ENCODE results near the gene GAS7. TPM values are rescaled to one million over a fixed set of nuclear protein-coding genes. Genes with fewer than 3 reads are reported as not detected.
A peak's percentile ranks its signal among the peaks of the same experiment; 100 is the strongest.

GAS7 gene
- total RNA-seq, 2 experiments from 2014 or later, result 0.27 to 0.44 TPM

DNA sequence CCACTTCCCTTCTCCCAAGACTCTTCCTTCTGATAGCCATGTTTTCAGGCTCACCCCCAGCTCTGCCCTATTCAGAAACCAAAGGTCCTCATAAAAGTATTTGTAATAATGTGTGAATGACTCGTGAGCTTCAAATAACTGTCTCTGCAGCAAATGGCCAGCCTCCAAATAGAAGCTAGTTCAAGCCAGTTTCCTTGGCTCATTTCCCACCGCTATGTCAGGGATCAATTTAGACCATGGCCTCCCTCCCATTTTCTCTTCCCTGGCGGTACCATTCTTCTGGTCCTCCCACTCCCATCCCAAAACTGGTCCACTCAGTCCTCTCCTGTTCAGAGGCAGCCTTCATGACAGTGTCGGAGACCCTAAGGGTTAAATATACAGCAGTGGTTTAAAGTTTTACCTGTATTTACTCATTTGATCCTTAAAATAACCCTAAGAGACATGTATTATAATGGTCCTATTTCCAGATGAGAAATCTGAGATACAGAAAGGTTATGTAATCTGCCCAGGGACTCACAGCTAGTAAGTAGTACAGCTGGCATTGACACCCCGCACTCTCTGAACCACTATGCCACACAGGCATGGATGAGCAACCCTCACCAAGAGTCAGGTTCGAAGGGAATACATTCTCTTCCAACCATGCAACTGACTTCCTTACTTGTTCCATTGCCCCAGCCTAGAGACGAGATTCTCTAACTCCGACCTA lies 42.9 kb downstream of the GAS7 start:
- H3K4me3 Mint-ChIP-seq, result no peak overlapping the region
- no peak for DNase-seq
- ChIA-PET POLR2A (no interaction called here), CTCF (interaction anchor here (1.3 kb wide), 1 partner anchor 15 kb away, joined by 3 read pairs; no protein-coding TSS in a partner anchor)
- no peaks in the 10 kb centered on the region for H3K9me3 Mint-ChIP-seq
- H3K27ac Mint-ChIP-seq, result no peak overlapping the region
- H3K36me3 Mint-ChIP-seq (ENCODE audit: low read depth), result no peaks in the 10 kb centered on the region
- no peaks in the 10 kb centered on the region for H3K27me3 Mint-ChIP-seq
- peaks cover 11% of the 10 kb centered on the region for H3K4me1 Mint-ChIP-seq

GRCh38 chr17:10151667-10152496 lies 46.5 kb downstream of the GAS7 start:
- no peak for DNase-seq
- ChIA-PET CTCF (interaction anchor here (1.3 kb wide), 1 partner anchor 12 kb away, joined by 3 read pairs; no protein-coding TSS in a partner anchor), POLR2A (no interaction called here)
- Mint-ChIP-seq H3K9me3 (peaks cover 2% of the 10 kb centered on the region), H3K27me3 (peaks cover 9% of the 10 kb centered on the region), H3K4me1 (peaks cover 25% of the 10 kb centered on the region), H3K27ac (no peak overlapping the region), H3K36me3 (ENCODE audit: low read depth) (no peaks in the 10 kb centered on the region), H3K4me3 (no peak overlapping the region)

DNA sequence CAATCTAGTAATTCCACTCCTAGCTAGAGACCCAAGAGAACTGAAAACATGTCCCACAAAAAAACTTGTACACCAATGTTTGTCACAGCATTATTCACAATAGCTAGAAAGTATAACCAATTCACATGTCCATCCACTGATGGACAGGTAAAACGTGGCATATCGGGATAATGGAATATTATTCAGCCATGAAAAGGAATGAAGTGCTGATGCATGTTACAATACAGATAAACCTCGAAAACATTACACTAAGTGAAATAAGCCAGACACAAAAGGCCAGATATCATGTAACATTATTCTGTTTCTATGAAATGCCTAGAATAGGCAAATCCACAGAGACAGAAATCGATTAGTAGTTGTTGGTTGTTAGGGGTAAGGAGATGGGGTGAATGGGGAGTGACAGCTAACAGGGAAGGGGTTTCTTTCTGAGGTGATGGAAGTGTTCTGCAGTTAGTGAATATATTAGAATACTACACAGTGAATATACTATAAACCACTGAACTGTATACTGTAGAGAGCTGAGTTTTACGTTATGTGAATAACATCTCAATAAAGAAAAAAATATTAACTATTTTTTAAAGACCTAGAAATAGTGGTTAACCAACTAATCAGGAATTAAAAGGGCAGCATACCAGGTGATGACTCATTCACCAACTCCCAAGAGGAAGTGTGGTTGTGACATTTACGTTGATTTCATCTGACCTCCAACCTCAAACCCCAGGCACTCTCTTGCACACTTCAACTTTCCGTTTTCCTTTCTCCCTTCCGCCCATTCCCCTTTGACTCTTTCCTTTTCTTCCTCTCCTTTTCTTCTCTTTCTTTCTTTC lies 48.6 kb downstream of the GAS7 start:
- Mint-ChIP-seq H3K4me3 (no peak overlapping the region), H3K4me1 (peaks cover 27% of the 10 kb centered on the region), H3K36me3 (ENCODE audit: low read depth) (no peaks in the 10 kb centered on the region), H3K27ac (no peak overlapping the region), H3K27me3 (peaks cover 16% of the 10 kb centered on the region), H3K9me3 (peaks cover 2% of the 10 kb centered on the region)
- CTCF ChIA-PET, result no interaction called here
- peak; percentile 16 for DNase-seq
- POLR2A ChIA-PET, result no interaction called here

GRCh38 chr17:10147761-10148415 lies 50.5 kb downstream of the GAS7 start:
- no peak for DNase-seq
- peaks cover 16% of the 10 kb centered on the region for H3K27me3 Mint-ChIP-seq
- H3K4me1 Mint-ChIP-seq, result peaks cover 29% of the 10 kb centered on the region
- peaks cover 2% of the 10 kb centered on the region for H3K9me3 Mint-ChIP-seq
- no peak overlapping the region for H3K4me3 Mint-ChIP-seq
- POLR2A ChIA-PET, result no interaction called here
- CTCF ChIA-PET, result no interaction called here
- H3K36me3 Mint-ChIP-seq (ENCODE audit: low read depth), result no peaks in the 10 kb centered on the region
- H3K27ac Mint-ChIP-seq, result no peak overlapping the region

- CTCF ChIA-PET, result no interaction called here
Observed at GRCh38 chr17:10147040-10147439, 51.4 kb downstream of the GAS7 start.

GRCh38 chr17:10144982-10145381 lies 53.4 kb downstream of the GAS7 start:
- no peak for DNase-seq
- POLR2A ChIA-PET, result no interaction called here
- Mint-ChIP-seq H3K36me3 (ENCODE audit: low read depth) (no peaks in the 10 kb centered on the region), H3K9me3 (no peaks in the 10 kb centered on the region), H3K4me3 (no peak overlapping the region), H3K4me1 (peaks cover 20% of the 10 kb centered on the region), H3K27me3 (peaks cover 16% of the 10 kb centered on the region), H3K27ac (no peak overlapping the region)
- CTCF ChIA-PET, result no interaction called here

More at GRCh38 chr17:10147040-10147439, 51.4 kb downstream of the GAS7 start:
- Mint-ChIP-seq H3K27ac (no peak overlapping the region), H3K4me1 (peaks cover 28% of the 10 kb centered on the region), H3K4me3 (no peak overlapping the region), H3K36me3 (ENCODE audit: low read depth) (no peaks in the 10 kb centered on the region), H3K27me3 (peaks cover 16% of the 10 kb centered on the region), H3K9me3 (peaks cover 2% of the 10 kb centered on the region)
- POLR2A ChIA-PET, result no interaction called here
- no peak for DNase-seq

DNA sequence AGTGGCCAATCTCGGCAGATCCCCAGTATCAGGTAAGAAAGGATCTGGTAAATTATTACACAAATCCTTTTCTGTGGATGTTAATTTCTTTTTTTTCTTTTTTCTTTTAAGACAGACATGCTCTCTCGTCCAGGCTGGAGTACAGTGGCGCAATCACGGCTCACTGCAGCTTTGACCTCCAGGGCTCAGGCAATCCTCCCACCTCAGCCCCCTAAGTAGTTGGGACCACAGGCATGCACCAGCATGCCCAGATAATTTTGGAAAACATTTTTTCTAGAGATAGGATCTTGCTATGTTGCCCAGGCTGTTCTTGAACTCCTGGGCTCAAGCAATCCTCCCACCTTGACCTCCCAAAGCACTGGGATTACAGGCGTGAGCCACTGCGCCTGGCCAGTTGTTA lies 54.0 kb downstream of the GAS7 start:
- ChIA-PET CTCF (no interaction called here), POLR2A (no interaction called here)
- no peak overlapping the region for H3K27ac Mint-ChIP-seq
- peaks cover 16% of the 10 kb centered on the region for H3K4me1 Mint-ChIP-seq
- H3K36me3 Mint-ChIP-seq (ENCODE audit: low read depth), result no peaks in the 10 kb centered on the region
- H3K27me3 Mint-ChIP-seq, result peaks cover 16% of the 10 kb centered on the region
- no peak for DNase-seq
- H3K9me3 Mint-ChIP-seq, result no peaks in the 10 kb centered on the region
- H3K4me3 Mint-ChIP-seq, result no peak overlapping the region

GRCh38 chr17:10141436-10141835 lies 57.0 kb downstream of the GAS7 start:
- Mint-ChIP-seq H3K4me1 (peaks cover 7% of the 10 kb centered on the region), H3K9me3 (no peaks in the 10 kb centered on the region), H3K27ac (no peak overlapping the region), H3K27me3 (peaks cover 7% of the 10 kb centered on the region), H3K36me3 (ENCODE audit: low read depth) (no peaks in the 10 kb centered on the region), H3K4me3 (no peak overlapping the region)
- ChIA-PET CTCF (interaction anchor here (1.1 kb wide), 1 partner anchor 14 kb away, joined by 3 read pairs; no protein-coding TSS in a partner anchor), POLR2A (no interaction called here)
- no peak for DNase-seq

DNA sequence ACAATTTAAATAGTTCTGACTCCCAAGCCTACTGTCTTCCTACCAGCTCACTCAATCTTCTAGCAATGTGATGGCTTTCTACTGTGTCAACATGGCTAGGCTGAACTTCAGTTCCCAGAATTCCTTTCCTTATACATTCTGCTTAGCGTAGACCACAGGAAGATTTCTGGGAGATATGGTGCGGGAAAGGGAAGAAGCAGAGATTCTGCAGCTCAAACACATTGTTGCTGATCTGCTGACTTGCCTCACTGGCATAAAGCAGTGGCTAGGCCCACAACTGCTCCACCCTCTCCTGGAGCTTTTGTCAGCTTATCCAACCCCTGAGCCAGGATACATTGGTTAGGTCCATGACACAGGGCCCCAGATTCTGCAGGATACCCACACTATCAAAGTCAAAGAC lies 58.8 kb downstream of the GAS7 start:
- no peaks in the 10 kb centered on the region for H3K27me3 Mint-ChIP-seq
- no peak overlapping the region for H3K27ac Mint-ChIP-seq
- H3K4me3 Mint-ChIP-seq, result no peak overlapping the region
- peaks cover 10% of the 10 kb centered on the region for H3K4me1 Mint-ChIP-seq
- no peaks in the 10 kb centered on the region for H3K36me3 Mint-ChIP-seq (ENCODE audit: low read depth)
- H3K9me3 Mint-ChIP-seq, result no peaks in the 10 kb centered on the region
- POLR2A ChIA-PET, result no interaction called here
- no peak for DNase-seq
- CTCF ChIA-PET, result no interaction called here

GRCh38 chr17:10136258-10136981 lies 62.0 kb downstream of the GAS7 start:
- POLR2A ChIA-PET, result no interaction called here
- Mint-ChIP-seq H3K27me3 (peaks cover 1% of the 10 kb centered on the region), H3K27ac (no peak overlapping the region), H3K4me3 (no peak overlapping the region), H3K4me1 (peaks cover 10% of the 10 kb centered on the region), H3K36me3 (ENCODE audit: low read depth) (no peaks in the 10 kb centered on the region), H3K9me3 (no peaks in the 10 kb centered on the region)
- no peak for DNase-seq
- CTCF ChIA-PET, result no interaction called here

- Mint-ChIP-seq H3K36me3 (ENCODE audit: low read depth) (no peaks in the 10 kb centered on the region), H3K4me3 (no peak overlapping the region), H3K27ac (no peak overlapping the region), H3K4me1 (peaks cover 10% of the 10 kb centered on the region), H3K27me3 (peaks cover 1% of the 10 kb centered on the region), H3K9me3 (no peaks in the 10 kb centered on the region)
- no peak for DNase-seq
- ChIA-PET POLR2A (no interaction called here), CTCF (no interaction called here)
Observed at GRCh38 chr17:10135539-10136257, 62.7 kb downstream of the GAS7 start.

GRCh38 chr17:10130677-10131076 lies 67.7 kb downstream of the GAS7 start:
- Mint-ChIP-seq H3K4me3 (no peak overlapping the region), H3K27ac (no peak overlapping the region), H3K27me3 (peaks cover 1% of the 10 kb centered on the region), H3K36me3 (ENCODE audit: low read depth) (no peaks in the 10 kb centered on the region), H3K9me3 (no peaks in the 10 kb centered on the region), H3K4me1 (peaks cover 24% of the 10 kb centered on the region)
- DNase-seq, result no peak
- CTCF ChIA-PET, result no interaction called here
- POLR2A ChIA-PET, result no interaction called here
